HEK293 (cell line): ENCODE data around the gene WWOX.

Experiments used
- HOXA7 ChIP-seq: sonication (generic); formaldehyde crosslinking; IDR thresholded peaks from 2 replicates; pipeline ENCODE4 v1.8.1; 2022; ENCODE audit warnings: missing genetic modification reagents, borderline replicate concordance
- KLF8 ChIP-seq: fragments of 450-650 bp; formaldehyde crosslinking; IDR thresholded peaks from 2 replicates; pipeline ENCODE4 v1.5.1; 2016; ENCODE audit warnings: missing biosample characterization, missing genetic modification characterization
- TCF7L2 ChIP-seq: IDR thresholded peaks from 2 replicates; pipeline ENCODE4 v1.6.1; 2011; ENCODE audit warnings: low read depth, mild to moderate bottlenecking, inconsistent platforms, low read length, moderate library complexity, borderline replicate concordance
- ZBTB7A ChIP-seq: fragments of 450-650 bp; formaldehyde crosslinking; IDR thresholded peaks from 2 replicates; pipeline ENCODE4 v1.5.1; 2016; ENCODE audit warnings: low read depth, missing biosample characterization, missing genetic modification characterization
- ZFP41 ChIP-seq: fragments of 450-650 bp; formaldehyde crosslinking; IDR thresholded peaks from 2 replicates; pipeline ENCODE4 v1.5.1; 2016; ENCODE audit warnings: missing biosample characterization, missing genetic modification characterization, borderline replicate concordance
- ZNF146 ChIP-seq: fragments of 450-650 bp; formaldehyde crosslinking; IDR thresholded peaks from 2 replicates; pipeline ENCODE4 v1.5.1; 2016; ENCODE audit warnings: missing biosample characterization, missing genetic modification characterization
- ZNF19 ChIP-seq: fragments of 450-650 bp; formaldehyde crosslinking; IDR thresholded peaks from 2 replicates; pipeline ENCODE4; 2016; ENCODE audit warnings: missing biosample characterization, missing genetic modification characterization, low read depth
- ZNF311 ChIP-seq: fragments of 450-650 bp; formaldehyde crosslinking; IDR thresholded peaks from 2 replicates; pipeline ENCODE4 v1.5.1; 2017; ENCODE audit warnings: missing biosample characterization, missing genetic modification characterization, borderline replicate concordance
- ZNF555 ChIP-seq: fragments of 450-650 bp; formaldehyde crosslinking; conservative IDR thresholded peaks from 2 replicates; pipeline ENCODE4 v1.5.1; 2017; ENCODE audit warnings: missing biosample characterization, mild to moderate bottlenecking, missing genetic modification characterization, inconsistent platforms
- ZNF658 ChIP-seq: fragments of 450-650 bp; formaldehyde crosslinking; IDR thresholded peaks from 2 replicates; pipeline ENCODE4; 2016; ENCODE audit warnings: missing biosample characterization, missing genetic modification characterization
- ZNF670 ChIP-seq: fragments of 450-650 bp; formaldehyde crosslinking; IDR thresholded peaks from 2 replicates; pipeline ENCODE4 v1.5.1; 2016; ENCODE audit warnings: missing biosample characterization, missing genetic modification characterization, low read depth
- TF ChIP-seq, protein P1 (sequence below): fragments of 450-650 bp; formaldehyde crosslinking; IDR thresholded peaks from 2 replicates; pipeline ENCODE4 v1.5.1; 2016; ENCODE audit warnings: missing biosample characterization, missing genetic modification characterization
- TF ChIP-seq, protein P2 (sequence below): fragments of 450-650 bp; formaldehyde crosslinking; IDR thresholded peaks from 2 replicates; pipeline ENCODE4 v1.5.1; 2016; ENCODE audit warnings: missing biosample characterization, missing genetic modification characterization
- TF ChIP-seq, protein P3 (sequence below): sonication (generic); formaldehyde crosslinking; IDR thresholded peaks from 2 replicates; pipeline ENCODE4 v1.8.1; 2022; ENCODE audit warnings: mild to moderate bottlenecking, moderate library complexity, missing genetic modification reagents

DNA sequence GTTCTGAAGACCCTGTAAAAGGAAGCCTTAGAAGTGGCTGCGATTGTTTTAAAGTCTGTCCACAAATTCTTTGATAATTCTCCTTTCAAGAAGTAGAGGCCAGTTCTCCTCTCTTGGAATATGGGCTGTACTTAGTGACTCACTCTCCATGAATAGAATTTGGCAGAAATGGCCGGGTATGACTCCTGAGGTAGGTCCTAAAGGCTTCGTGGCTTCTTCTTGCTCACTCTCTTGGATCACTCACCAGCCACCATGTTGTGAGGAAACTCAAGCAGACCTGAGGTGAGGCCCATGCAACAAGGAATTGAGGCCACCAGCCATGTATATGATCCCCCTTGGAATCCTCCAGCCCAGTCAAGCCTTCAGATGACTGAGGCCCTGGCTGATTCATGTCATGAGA, 75.8 kb downstream of the WWOX start:
- TF ChIP-seq ZNF658 (no peak), ZNF555 (tag by site-specific recombination) (no peak), KLF8 (no peak), TCF7L2 (no peak), HOXA7 (CRISPR knock-in tag) (no peak), ZFP41 (tag by site-specific recombination) (no peak), ZNF19 (tag by site-specific recombination) (no peak), ZBTB7A (no peak), ZNF146 (tag by site-specific recombination) (no peak), ZNF670 (no peak), ZNF311 (tag by site-specific recombination) (no peak)
- TF ChIP-seq, protein P1, sequence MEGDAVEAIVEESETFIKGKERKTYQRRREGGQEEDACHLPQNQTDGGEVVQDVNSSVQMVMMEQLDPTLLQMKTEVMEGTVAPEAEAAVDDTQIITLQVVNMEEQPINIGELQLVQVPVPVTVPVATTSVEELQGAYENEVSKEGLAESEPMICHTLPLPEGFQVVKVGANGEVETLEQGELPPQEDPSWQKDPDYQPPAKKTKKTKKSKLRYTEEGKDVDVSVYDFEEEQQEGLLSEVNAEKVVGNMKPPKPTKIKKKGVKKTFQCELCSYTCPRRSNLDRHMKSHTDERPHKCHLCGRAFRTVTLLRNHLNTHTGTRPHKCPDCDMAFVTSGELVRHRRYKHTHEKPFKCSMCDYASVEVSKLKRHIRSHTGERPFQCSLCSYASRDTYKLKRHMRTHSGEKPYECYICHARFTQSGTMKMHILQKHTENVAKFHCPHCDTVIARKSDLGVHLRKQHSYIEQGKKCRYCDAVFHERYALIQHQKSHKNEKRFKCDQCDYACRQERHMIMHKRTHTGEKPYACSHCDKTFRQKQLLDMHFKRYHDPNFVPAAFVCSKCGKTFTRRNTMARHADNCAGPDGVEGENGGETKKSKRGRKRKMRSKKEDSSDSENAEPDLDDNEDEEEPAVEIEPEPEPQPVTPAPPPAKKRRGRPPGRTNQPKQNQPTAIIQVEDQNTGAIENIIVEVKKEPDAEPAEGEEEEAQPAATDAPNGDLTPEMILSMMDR (tag by site-specific recombination): no peak
- TF ChIP-seq, protein P2, sequence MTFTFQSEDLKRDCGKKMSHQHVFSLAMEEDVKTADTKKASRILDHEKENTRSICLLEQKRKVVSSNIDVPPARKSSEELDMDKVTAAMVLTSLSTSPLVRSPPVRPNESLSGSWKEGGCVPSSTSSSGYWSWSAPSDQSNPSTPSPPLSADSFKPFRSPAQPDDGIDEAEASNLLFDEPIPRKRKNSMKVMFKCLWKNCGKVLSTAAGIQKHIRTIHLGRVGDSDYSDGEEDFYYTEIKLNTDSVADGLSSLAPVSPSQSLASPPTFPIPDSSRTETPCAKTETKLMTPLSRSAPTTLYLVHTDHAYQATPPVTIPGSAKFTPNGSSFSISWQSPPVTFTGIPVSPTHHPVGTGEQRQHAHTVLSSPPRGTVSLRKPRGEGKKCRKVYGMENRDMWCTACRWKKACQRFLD: no peak
- TF ChIP-seq, protein P3, sequence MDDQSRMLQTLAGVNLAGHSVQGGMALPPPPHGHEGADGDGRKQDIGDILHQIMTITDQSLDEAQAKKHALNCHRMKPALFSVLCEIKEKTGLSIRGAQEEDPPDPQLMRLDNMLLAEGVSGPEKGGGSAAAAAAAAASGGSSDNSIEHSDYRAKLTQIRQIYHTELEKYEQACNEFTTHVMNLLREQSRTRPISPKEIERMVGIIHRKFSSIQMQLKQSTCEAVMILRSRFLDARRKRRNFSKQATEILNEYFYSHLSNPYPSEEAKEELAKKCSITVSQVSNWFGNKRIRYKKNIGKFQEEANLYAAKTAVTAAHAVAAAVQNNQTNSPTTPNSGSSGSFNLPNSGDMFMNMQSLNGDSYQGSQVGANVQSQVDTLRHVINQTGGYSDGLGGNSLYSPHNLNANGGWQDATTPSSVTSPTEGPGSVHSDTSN: no peak
